VCaP (cell line): ENCODE results near the gene SMARCD3.

Experiments
- H3K27ac ChIP-seq: fragments of 450-650 bp; 2 replicates; pipeline ENCODE4 v1.5.1; 2017
- CTCF ChIP-seq: fragments of 450-650 bp; conservative IDR thresholded peaks from 2 replicates; pipeline ENCODE4 v1.5.1; 2017; ENCODE audit warnings: mild to moderate bottlenecking, moderate library complexity

Gene SMARCD3

GRCh38 chr7:151239837-151240459 is 8.5 kb downstream of the SMARCD3 start:
- TF ChIP-seq CTCF: no peak
- no peak overlapping the region for H3K27ac ChIP-seq

GRCh38 chr7:151238924-151239836 is 9.3 kb downstream of the SMARCD3 start:
- H3K27ac ChIP-seq: no peak overlapping the region
- no peak for TF ChIP-seq CTCF

GRCh38 chr7:151238190-151238810 is 10.2 kb downstream of the SMARCD3 start:
- no peak for TF ChIP-seq CTCF
- no peak overlapping the region for H3K27ac ChIP-seq

- no peak; the same call in 1 of the 2 replicates for TF ChIP-seq CTCF
- H3K27ac ChIP-seq: no peak overlapping the region
Measured at GRCh38 chr7:151237244-151238189, 11.0 kb downstream of the SMARCD3 start.

- TF ChIP-seq CTCF: no peak
- no peak overlapping the region for H3K27ac ChIP-seq
Measured at GRCh38 chr7:151236406-151236805, 12.1 kb downstream of the SMARCD3 start.

GRCh38 chr7:151235091-151235787 is 13.3 kb downstream of the SMARCD3 start:
- no peak overlapping the region for H3K27ac ChIP-seq
- TF ChIP-seq CTCF: no peak
